Fibroblast of skin of right quadriceps (primary cell): ENCODE measurements around the gene VPS54.
A peak's percentile ranks its signal among the peaks of the same experiment; 100 is the strongest.
"Not testable (repeated sequence)": the region's sequence is repeated elsewhere in the genome, so short reads cannot be mapped to it uniquely, and the experiment has no call there.

Experiments
- DNase-seq: peaks from one replicate; pipeline ENCODE4 v3.0.0-alpha.2; 2013

VPS54 gene

DNA sequence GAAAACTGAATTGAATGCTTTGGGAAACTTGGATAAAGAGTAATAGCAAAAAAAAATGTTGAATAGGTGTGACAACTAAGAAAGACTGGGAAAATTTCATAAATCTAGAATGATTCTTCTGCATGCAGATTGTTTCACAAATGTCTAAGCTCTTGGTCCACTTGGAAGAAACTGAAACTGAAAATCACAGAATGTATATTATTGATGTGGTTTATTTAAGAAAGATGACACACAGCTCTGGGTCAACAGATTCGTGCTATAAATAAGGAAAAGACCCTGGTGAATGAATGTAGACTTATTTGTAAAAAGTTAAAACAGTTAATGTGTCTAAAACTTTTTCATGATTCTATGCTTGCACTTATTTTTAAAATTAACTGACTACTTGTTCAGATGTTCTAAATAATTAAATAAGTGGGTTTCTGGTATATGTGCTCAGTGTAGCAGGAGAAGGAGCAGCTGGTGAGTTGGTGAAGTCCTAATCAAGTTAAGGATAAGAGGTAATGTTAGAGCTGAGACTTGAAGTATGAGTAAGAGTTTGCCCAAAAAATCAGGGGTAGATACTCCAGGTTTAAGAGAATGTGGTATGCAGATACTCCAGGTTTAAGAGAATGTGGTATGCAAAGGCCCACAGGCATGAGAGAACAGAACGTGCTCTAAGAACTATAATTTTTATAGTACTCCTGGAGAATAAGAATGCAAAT lies 153.1 kb downstream of the VPS54 start:
- DNase-seq, result no peak

DNA sequence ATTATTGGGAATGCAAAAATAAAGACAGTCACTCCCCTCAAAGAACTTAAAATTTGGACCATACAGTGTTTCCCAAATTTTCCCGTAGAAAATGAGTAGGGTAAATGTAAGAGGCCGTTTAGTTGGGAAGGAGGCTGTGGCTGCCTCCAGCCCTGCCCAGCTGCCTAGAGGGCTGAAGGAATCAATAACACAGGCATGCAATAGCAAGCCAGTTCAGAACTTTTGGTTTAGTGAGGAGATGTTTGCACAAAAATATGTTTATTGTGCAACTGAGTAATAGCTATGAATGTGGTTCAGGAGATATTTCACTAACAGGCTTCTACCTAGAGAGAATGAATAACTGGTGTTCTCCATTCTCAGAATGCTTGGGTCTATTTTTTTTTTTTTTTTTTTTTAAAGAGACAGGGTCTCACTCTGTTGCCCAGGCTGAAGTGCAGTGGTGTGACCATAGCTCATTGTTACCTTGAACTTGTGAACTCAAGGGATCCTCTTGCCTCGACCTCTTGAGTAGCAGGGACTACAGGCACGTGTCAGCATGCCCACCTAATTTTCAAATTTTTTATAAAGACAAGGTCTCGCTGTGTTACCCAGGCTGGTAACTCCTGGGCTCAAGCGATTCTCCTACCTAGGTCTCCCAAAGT lies 153.9 kb downstream of the VPS54 start:
- peak; percentile 50 for DNase-seq

DNA sequence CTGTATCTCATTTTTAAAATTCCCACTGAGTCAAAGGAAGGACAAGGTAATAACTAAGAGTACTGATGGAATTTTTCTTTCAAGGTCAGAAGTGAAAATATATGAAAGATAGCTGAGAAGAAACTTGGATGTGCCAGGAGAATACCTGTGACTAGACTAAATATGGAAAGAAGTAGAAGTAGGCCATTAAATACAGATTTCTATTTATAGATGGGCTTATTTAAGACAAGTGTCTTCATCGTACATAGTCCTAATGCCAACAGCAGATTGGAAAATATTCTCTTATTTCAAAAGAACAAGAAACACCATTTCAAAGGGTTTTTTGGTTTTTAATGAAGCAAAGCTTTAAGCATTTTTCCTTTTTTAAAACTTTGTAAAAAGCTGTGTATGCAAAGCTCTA lies 155.5 kb downstream of the VPS54 start:
- DNase-seq, result no peak

DNA sequence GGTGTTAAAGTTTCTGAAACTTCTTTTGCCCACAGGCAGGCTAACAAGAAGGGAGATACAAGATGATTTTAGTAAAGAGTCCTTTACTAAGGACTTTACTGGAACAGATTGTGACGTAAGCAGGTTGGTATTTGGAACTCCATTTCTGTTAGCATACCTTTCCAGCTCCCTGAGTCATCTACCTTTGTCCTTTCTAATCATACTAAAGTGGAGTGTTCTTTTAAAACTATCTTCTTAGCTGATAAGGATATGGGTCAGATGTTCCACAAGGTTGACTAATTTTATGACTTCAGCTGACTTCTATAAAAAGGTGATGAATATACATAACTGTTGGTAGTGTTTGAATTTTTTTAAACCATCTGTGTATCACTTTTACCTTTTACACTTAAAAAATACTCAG lies 156.4 kb downstream of the VPS54 start:
- DNase-seq, result no peak

DNA sequence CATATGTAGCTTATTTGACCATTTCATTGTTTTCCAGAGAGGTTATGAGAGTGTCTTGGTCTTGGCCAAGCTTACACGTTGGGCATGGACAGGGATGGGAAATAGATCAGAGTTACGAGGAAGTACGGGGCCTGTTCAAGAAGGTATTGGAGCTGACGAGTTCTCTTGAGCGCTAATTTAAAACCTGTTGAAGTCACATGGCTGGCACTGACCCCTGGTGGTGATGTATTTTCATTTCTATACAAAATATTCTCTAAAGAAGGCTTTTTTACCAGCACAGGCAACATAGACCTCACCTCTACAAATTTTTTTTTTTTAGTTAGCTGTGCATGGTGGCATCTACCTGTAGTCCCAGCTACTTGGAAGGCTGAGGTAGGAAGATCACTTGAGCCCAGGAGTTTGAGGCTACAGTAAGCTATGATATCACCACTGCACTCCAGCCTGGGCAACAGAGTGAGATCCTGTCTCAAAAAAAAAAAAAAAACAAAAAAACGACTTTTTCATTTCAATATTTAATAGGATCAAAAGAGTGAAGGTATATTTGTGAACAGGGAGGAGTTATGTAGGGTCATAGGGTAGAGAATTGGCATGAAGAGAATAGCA lies 157.9 kb downstream of the VPS54 start:
- peak; percentile 65 for DNase-seq

DNA sequence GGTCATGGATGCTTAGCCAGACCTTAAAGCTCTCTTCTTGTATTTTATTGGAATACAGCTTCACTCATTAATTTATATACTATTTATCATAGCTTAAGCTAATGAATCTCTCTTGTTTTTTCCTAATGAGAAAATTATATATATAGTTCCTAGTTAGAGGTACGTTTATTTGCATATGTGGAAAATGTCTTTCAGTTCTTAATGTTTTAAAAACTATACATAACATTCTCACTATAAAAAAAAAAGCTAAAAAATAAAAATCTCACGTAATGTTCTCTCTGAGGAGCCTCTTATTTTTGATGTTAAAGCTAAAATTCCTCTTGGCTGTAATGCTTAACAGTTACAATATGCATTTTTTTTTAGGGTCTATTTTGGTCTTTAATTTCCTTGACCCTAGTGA lies 160.9 kb downstream of the VPS54 start:
- no peak for DNase-seq

DNA sequence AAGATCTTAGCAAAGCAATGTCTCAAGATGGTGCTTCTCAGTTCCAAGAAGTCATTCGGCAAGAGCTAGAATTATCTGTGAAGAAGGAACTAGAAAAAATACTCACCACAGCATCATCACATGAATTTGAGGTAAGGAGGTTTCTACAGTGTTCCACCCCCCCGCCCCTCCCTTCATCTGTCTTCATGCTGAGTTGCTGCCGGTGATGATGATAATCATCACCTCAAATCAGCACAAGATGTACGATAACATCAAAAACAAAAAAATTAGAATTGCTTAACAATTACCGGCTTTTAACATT lies 163.0 kb downstream of the VPS54 start:
- no peak for DNase-seq

DNA sequence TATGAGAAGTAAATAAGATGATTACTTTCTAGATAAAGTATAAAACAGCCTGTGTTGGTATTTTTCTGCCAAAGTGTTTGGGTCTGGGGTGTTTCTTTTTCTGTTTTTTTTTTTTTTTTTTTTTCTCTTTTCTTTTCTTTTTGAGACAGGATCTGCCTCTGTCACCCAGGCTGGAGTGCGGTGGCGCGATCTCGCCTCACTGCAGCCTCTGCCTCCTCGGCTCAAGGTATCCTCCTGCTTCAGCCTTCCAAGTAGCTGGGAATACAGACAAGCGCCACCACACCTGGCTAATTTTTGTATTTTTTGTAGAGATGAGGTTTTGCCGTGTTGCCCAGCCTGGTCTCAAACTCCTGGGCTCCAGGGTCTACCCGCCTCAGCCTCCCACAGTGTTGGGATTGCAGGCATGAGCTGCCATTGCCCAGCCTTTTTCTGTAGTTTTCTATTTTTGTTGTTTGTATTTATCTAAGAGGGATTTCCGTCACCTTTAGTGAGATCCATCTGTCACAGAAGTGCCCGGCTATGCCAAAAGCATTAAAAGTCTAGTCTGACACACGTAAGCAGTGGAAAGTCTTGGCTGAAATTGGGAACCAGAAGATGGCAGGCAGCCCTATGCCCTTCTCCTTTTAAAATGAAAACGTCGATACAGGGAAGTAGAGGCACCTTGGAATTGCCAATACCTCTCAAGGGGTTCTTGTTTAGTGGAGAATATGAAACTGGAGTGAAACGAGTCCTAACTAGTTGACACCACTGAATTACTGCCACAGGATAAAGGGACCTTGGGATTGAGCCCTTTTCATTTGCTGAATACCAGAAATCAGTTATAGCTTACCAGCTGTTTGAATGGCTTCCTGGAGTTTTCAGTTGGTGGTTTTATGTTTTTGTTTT lies 163.6 kb downstream of the VPS54 start:
- DNase-seq, result no peak

DNA sequence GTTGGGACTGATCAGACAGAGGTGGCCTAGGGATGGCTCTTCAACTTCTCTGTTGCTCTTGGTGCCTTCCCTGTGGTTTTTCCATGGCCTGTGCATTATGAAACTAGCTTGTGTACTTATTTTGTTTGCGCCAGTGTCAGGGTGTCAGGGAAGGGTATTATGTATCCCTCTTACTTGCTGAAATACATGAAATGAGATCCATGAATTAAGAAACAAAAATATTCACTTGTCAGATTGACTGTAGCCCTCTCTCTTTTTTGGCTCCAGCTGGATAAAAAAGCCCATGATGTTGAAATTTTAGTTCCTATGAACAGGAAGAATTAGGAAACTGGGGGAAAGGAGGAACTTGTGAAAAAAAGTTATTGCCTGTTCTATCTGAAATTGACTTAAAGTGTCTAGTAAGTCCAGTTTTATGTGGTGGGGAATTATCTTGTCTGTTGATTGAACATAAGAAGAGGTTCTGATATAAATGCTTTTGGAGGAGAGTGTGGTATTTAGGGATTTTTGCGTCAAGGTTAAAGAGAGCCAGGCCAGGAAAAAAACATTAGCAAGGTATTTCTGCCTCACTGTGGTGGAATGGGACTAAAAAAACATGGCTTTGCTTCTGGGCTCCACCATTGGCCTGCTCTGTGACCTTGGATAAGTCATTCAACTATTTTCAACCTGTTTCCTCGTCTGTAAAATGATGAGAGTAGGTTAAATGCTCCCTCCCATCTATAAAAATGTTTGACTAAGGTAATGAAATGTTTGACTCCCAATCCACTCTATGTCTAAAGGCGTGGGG lies 165.5 kb downstream of the VPS54 start:
- no peak for DNase-seq

DNA sequence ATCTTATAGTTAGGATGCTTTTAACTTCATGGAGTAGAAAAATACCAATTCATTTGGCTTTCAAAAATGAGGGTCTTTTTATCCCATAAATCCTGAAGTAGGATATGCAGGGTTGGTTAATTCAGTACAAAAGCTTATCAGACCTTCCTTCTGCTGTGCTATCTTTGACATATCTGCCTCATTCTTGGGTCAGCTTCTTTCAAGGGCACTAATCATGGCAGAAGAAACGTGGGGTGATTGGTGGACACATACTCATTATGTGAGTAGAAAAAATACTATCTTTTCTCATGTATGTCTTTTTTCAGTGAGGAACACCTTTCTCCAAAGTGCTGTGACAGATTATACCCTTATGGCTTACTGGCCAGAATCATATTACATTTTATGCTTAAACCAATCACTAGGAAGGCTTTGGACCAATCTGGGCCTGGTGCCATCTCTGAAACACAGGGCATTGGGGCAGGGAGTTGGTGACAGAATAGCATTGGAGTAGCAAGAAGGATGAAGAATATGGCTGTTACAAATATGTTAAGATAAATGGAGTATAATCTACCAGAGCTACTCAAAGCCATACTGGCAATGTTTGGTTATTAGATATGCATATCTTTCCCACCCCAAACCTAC lies 167.4 kb downstream of the VPS54 start:
- DNase-seq, result no peak

DNA sequence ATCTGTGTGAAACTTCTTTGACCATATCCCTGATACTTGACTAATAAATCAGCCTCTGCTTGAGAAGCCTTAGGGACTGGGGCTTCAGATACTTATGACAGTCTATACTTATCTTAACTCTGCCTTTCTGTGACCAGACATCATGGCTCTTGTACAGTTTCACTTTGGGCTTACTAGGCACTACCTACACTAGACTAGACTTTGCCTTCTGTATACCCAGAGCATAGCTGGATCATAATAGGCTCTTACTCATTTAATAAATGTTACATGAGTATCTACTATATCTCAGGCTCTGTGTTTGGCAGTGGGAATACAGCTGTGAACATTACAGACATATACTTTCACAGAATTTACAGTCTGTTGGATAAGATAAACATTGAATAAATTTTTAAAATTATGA lies 168.6 kb downstream of the VPS54 start:
- DNase-seq, result no peak

DNA sequence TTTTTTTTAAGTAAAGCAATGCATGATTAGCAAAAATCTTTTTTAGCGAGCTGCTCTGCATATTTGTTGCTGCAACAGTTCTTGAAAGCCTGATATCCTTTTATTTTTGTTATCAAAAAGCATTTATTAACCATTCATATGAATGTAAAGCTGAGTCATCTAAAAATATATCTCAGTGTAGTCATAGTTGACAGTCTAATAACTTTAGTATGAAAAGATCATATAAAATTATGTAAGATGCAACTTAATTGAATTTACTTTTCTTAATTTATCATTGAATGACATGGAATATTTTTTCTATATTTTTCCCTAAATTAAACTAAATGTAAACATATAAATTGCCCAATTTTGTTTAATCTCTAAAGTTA lies 169.0 kb downstream of the VPS54 start:
- DNase-seq, result no peak

DNA sequence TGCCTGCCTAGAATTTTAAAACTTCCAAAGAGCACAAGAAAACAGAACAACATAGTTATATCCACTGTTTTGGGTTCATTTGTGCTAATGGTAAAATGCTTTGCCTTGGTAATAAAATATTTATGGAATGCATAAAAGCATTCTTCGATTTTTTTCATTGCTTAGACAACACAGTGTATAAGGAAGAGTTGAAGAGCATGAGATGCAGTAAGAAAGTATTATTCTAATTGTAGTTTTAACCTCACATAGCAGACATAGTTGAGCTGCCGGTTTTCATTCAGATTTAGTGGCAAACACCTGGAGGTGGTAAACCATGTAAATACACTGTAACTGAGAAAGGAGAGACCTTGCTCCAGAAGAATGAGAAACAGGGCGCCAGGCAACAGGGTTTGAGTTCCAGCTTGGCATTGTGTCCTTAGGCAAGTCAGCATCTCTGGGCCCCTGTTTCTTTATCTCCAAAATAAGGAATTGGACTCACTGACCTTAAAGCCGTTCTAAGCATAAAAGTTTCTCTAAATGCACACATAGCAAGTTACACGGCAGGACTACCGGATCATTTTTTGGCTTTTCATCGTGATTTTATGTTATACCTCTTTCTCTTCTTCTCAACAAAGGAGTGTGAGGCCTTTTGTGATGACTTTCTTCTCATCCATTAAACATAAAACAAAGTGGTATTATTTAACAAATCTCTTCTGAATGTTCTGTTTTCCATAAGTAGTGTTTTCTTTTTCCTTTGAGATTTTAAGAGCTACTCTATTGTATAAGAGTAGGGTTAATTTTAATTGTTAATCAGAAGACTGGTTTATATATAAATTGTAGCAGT lies 169.6 kb downstream of the VPS54 start:
- peak; percentile 67 for DNase-seq

DNA sequence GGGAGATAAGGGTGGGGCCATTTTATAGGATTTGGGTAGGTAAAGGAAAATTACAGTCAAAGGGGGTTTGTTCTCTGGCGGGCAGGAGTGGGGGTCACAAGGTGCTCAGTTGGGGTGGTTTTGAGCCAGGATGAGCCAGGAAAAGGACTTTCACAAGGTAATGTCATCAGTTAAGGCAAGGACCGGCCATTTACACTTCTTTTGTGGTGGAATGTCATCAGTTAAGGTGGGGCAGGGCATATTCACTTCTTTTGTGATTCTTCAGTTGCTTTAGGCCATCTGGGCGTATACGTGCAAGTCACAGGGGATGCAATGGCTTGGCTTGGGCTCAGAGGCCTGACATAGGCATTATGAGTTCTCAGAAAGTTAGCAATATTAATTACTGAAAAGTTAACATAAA lies 171.7 kb downstream of the VPS54 start:
- DNase-seq, result not testable (repeated sequence)

DNA sequence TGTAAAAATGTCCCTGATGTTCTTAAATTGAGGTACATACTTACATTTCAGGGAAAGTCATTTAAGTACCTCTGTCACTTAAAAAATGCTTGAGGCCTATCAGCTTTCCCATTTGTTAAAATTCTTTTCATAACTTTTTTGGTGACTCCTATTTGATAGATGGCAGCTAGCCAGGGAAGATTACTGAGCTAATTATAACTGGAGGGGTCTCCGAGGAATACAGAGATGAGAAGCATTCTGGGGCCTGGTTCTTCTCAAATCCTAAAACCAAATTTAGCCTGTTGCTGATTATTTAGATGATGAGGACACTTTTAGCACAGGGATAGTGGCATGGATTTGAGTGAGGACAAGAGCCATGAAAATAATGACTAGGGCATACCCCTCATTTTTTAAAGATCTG lies 172.7 kb downstream of the VPS54 start:
- peak; percentile 66 for DNase-seq

DNA sequence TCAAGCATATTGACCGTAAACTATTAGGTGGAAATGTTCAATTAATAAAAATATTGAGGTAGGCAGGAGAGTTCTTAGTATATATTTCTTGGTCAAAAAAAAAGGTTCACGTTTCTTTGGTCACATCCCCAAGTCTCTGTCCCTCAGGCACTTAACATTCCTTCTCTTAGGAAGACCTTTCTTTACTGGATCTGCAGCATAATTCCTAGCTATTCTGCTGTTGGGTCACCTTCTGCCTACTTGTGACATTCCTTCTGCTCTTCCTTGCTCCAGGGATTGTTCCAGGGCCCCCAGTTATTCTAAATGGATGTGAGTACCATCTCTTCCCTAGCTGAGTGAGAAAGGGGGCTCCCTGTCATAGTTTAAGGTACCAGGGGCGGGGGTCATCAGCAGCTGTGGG lies 173.4 kb downstream of the VPS54 start:
- DNase-seq, result no peak

DNA sequence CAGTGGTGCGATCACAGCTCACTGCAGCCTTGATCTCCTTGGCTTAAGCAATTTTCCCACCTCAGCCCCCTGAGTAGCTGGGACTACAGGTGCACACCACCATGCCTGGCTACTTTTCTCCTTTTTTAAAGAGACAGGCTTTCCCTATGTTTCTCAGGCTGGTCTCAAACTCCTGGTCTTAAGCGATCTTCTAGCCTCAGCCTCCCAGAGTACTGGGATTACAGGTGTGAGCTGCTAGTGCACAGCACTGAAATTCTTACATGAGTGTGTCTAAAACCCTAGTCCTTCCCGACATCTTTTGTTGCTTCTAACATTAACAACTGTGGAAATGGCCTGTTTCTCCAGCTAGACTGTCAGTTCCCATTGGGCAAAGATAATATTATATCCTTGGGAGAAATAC lies 174.6 kb downstream of the VPS54 start:
- no peak for DNase-seq

DNA sequence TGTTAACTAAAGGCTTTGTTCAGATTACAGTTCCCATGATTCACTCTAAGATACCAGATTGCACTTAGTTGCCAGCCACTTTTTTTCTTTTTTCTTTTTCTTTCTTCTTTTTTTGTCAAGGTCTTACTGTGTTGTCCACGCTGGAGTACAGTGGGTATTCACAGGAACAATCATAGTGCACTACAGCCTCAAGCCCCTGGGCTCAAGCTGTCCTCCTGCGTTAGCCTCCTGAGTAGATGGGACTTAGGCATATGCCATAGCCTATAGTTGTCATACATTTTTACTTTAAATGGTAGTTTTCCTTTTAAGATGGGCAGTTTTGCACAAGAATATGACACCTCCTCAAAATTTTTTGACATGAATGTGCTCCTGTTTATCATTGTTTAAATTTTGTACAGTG lies 175.4 kb downstream of the VPS54 start:
- no peak for DNase-seq

DNA sequence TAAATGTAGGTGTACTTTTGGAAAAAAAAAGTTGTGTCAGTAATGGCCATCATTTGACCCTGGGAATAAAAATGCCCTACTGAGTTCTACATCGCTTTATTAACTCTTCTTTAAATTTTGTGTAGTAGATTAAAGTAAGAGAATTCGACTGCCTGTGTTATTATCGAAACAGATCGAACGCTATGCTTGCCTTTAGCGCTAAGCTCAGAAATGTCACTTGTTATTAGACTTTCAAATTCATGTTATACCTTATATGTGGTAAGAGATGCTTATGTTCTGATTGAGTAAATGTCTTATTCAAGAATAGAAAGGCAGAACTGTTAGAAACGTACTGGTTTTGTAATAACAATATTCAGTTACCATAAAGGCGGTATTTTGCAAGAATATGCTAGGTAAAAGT lies 176.1 kb downstream of the VPS54 start:
- no peak for DNase-seq

DNA sequence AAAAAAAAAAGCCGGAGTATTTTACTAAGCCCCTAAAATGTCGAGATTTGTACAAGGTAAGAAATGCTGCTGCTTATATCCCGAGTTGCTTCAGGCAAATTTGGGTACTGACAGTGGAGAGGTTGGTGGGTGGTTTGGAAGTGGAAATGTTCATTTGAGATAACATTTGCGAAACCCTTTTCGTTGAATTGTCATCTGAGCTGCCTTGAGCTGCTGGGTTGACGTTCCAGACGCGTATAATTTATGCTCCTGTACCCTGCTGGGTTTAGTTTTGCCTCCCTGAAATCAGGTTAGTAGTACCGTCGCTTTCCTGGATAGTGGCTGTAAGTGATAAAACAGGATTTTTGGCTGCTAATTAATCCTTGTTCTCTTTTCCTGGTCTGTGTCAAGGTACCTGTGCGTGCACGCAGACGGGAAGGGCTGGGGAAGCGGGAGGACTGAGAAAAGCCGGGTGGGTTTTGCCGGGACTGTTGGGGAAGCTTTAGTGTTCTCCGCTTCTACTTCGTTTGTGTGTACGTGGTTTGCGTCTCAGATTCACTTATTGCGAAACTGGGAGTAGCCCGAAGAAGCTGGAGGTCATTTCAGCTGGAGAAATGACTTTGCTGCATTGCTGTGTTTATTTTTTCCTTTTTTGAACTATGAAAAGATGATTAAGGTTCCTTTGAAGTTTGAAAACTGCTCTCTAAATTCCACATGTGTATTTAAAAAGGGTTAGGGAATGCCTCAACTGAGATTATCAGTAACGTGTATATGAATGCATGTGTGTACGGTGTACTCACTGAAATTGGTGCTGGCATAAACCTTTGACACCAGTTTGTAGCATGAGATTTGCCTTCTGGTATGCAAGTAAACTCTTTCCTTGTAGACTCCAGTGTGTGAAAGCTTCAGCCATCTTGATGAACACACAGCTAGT lies 176.8 kb downstream of the VPS54 start:
- DNase-seq, result peak; percentile 68
